Activated CD4-positive, CD25-positive, alpha-beta regulatory T cell treated with anti-CD3 and anti-CD28 coated beads, Interleukin-2, amount 50 U/mL, for 16 hours (primary cell): ENCODE measurements around the gene MAP2.

Experiments used
- DNase-seq: peaks from one replicate; pipeline ENCODE4 v3.0.0-alpha.2; 2020; ENCODE audit warnings: low read depth, low spot score

MAP2 gene, protein sequence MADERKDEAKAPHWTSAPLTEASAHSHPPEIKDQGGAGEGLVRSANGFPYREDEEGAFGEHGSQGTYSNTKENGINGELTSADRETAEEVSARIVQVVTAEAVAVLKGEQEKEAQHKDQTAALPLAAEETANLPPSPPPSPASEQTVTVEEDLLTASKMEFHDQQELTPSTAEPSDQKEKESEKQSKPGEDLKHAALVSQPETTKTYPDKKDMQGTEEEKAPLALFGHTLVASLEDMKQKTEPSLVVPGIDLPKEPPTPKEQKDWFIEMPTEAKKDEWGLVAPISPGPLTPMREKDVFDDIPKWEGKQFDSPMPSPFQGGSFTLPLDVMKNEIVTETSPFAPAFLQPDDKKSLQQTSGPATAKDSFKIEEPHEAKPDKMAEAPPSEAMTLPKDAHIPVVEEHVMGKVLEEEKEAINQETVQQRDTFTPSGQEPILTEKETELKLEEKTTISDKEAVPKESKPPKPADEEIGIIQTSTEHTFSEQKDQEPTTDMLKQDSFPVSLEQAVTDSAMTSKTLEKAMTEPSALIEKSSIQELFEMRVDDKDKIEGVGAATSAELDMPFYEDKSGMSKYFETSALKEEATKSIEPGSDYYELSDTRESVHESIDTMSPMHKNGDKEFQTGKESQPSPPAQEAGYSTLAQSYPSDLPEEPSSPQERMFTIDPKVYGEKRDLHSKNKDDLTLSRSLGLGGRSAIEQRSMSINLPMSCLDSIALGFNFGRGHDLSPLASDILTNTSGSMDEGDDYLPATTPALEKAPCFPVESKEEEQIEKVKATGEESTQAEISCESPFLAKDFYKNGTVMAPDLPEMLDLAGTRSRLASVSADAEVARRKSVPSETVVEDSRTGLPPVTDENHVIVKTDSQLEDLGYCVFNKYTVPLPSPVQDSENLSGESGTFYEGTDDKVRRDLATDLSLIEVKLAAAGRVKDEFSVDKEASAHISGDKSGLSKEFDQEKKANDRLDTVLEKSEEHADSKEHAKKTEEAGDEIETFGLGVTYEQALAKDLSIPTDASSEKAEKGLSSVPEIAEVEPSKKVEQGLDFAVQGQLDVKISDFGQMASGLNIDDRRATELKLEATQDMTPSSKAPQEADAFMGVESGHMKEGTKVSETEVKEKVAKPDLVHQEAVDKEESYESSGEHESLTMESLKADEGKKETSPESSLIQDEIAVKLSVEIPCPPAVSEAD (N-terminal part only)

DNA sequence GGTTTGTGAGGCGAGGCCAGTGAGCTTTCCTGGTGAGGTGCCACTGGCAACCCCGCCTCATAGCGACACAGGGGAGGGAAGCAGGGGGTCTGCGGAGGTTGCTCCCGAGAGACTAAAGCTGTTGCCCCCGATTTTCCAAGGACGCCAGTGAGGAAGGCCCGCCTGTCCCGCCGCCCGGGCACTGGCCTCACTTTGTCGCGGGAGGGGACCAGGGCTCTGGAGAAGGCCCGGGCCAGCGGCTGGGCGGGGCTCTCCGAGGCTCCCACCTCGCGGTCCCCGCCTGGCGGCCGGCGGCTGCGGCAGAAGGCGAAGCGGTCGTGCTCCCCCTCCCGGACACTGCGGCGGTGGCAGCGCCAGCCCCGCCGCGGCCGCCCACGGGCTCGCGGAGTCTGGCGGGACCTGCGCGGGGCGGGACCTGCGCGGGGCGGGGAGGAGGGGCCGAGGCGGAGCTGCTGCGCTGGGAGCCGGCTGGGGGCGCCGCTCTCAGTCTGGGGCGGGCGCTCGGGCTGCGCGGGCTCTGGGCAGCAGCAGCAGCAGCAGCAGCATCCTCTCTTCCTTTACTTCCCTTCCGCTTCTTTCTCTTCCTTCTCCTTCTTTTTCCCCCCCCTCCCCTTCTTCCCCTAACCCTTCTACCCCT lies at the start of gene MAP2:
Gene MAP2, plus strand, starts transcription at position 486 of the 637 bp plus-strand sequence. CDS start 229,124 bp downstream, outside the sequence.
- no peak for DNase-seq

DNA sequence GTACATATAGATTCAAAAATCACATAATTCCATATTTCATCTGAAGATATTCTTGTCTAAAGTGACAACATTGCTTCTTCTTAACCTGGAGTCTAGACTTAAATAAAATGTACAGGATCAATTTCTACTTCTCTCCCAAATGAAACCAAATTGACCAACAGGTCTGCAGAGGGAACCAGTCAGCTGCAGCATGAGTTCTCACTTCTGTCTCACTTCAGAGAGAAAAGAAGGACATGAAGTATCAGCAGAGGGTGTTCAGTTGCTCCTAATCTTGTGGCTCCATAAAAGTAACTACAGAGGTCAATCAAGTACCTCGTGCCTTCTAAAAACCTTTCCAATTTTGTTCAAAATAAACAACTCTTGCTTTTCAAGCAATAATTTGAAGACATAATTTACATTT lies 47.2 kb upstream of the MAP2 start:
- DNase-seq: no peak

DNA sequence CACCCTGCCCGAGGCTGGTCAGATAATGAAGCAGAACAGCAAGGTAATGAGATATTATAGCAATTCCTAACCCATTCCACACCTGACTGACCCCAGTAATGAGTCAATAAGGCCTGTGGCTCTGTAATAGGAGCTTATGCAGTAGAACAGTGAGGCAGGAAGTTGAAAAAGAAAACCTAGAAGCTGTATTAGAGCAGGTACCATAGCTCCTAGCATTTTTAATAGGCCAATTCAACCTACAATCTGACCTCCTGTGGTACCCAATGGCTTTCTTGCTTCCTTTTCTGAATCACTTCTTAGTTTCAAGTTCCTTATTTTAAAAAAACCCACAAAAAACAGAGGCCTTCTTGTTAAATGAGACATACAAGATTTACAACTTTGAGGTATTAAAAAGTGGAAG lies 43.6 kb upstream of the MAP2 start:
- DNase-seq: no peak

DNA sequence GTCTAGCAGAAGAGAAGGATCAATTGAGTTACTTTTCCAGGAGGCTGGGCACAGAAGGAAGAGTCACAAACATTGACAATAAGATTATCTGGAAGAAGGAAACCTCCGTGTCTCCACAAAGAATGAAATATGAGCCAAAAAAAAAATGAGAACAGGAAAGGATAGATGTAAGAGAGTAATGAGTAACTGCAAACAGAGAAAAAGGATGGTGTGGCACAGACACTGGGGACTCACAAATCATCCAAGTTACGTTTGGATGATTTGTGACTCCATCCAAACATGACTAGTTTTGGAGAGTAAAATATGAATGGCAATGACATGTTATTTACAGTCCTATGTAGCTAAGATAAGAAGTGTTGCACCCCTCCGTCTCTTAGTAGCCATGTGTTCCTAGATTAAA lies 42.8 kb upstream of the MAP2 start:
- DNase-seq: no peak

DNA sequence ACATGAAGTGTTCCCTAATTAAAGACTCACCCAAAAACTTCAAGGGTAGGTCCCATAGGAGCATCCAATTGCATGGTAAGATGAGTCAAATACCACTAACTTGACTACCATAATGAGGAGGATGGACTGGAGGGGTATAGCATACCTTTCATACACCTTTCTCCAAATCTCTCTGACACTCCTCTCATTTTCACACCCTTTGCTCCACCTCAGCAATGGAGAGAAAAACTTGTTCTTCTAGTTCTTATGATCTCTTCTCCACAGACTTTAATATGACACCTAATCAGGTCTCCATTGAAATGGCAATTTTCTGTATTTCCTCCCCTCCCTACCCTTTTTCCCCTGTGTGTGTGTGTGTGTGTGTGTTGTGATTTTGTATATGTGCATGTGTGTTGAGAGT lies 41.1 kb upstream of the MAP2 start:
- DNase-seq: no peak

DNA sequence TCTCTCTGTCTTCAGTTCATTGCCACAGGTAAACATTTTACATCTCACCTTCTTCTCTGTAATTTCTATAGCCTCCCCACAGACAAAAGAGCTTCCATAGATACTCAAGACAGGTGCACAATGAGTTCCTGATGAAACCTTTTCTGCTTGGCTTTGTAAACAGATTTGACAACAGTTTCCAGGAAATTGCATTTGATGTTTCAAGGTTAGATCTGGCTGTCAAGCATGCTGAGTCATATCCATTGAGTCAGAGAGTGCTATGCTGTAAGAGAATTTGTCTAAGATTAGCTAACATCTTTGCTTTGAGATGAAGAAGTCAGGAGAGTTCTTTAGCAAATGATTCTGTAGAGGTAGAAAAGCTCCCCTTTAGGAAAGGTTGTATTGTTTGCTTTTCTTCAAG lies 40.6 kb upstream of the MAP2 start:
- DNase-seq: no peak

DNA sequence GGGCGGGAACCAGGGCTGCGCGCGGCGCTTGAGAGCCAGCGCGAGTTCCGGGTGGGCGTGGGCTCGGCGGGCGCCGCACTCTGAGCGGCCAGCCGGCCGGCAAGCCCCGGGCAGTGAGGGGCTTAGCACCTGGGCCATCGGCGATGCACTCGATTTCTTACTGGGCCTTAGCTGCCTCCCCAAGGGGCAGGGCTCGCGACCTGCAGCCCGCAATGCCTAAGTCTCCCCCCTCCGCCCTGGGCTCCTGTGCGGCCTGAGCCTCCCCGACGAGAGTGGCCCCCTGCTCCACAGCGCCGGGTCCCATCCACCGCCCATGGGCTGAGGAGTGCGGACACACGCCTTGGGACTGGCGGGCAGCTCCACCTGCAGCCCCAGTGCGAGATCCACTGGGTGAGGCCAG lies 36.5 kb upstream of the MAP2 start:
- no peak for DNase-seq

DNA sequence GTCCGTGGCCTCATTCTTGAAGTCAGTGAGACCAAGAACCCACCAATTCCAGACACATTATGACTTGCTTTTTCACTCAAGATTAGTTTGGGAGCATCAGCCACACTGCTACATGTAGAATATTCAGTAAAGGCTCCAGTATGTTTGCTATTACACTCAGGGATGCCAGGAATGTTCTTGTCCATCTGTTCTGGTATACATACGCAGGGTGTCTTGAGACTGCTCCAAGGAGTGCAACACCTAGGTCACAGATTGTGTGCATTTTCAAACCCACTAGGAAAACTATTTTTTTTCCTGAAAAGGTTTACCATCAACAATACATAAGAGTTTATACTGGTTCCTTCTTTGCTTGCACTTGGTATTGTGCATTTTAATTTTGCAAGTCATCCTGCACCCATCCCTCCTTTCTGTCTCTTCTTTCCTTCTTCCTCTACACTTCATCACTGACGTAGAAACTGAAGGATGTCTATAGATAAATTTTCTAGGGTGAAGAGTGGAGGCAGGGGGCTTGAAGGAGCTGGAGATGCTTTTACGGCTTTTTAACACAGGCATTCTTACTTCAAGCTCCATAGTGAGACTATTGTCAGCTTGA lies 35.3 kb upstream of the MAP2 start:
- no peak for DNase-seq

DNA sequence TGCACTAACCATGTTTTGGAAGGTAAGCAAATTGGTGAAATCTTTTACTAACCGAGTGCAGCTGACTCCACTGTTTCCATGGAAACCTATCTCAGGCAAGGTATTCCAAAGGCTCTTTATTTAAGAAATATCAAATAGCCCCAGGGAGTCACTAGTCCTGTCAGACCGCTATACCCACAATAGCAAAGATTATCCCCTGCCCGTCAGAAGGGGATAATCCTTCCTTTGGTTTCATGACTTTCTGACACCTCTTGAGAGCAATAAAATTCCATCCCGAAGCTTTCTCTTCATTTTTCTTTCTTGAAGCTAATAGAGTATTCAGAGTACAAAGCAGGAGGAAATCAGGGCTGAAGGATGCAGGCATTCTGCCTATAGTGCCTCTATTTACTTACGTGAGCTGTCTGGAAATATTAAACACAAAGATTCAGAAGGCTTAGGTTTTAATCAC lies 34.7 kb upstream of the MAP2 start:
- no peak for DNase-seq

DNA sequence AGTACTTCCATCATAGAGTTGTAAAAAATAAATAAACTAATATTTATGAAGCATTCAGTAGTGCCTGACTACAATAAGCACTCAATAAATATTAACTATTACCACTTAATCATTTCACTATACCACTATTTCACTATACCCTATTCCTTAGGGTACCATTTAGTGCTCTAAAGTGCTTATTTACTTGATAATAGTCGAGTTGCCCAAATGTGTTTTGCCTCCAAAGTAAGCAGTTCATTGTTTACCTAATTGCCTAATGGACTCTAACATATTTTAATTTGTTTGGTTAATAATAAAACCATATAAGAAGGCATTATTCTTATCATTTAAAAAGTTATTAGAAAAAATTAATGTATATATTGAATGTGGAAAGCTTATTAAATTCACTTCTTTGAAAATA lies 33.0 kb upstream of the MAP2 start:
- DNase-seq: no peak

DNA sequence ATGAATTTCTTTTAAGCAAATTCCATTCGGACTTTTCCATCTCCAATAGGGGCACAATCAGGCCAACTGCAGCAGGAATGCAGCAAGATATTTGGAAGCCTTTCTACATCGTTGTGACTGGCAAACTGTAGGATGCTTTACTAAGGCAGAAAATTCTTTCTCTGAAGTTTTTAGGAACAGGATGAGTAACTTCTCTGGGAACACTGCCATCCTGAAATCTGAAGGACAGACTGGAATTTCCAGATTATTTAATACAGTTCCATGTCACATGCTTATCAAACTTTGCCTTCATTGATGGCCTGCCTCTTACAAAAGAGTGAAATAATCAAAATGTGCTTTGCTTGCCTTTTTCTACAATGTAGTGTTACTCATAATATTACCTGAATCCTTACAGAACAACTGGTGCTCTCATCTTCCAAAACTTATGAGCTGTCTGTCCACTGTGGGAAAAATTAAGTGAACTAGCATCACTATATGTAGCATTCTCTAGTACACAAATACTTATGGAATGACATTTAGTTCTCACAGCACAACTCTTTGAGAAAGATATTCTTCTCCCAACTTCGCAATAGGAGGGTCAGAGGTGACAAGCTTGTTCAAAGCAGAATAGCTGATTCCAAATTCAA lies 32.0 kb upstream of the MAP2 start:
- no peak for DNase-seq

DNA sequence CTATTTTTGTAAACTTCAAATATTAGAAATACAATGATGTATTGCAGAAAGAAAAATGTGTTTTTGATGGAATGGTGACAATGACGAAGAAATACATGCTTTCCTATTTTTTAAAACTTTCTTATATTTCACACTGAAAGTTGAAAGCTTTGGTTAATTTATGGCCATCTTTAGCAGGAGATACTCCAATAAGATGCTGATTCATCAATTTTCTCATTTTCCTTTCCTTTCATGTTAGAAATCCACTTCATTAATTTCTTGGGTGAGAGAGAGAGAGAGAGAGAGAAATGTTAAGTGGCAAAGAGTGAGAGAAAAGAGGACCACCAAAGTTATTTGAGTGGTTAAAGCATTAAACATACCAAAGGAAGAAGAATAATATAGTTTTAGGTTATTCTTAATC lies 28.6 kb upstream of the MAP2 start:
- DNase-seq: no peak

DNA sequence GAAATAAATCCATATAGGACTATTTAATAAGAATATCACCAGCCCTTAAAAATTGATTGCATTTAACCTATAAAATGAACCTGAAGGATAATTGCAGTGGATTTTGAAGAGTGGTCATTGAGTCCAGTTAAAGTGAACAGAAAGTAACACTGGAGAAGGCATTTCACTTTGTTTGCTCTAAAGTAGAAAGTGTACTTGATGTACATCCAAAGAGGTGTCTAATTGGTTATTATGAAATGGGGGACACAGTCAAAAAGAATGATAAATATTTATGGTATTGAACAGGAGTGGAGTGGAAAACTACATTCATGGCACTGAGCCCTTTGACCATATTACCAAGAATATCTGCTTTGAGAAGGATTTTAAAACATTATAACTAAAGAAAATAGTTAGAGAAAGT lies 28.2 kb upstream of the MAP2 start:
- no peak for DNase-seq

DNA sequence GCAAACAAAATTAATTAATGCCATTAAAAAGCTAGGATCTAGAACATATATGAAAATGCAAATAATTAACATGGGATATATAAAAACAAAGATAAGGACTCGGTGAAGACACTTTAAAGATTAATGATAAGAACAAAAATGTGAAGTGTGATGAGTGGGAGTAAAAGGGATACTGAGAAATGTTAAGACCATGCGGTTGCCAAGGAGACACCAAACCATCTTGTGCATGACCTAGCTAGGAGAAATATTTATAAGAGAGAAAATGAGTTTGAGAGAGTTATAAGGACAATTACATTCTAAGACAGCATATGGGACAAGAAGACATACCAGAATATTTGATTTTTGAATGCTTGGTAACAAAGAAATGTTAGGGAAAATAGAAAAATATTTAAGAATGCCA lies 25.4 kb upstream of the MAP2 start:
- no peak for DNase-seq

DNA sequence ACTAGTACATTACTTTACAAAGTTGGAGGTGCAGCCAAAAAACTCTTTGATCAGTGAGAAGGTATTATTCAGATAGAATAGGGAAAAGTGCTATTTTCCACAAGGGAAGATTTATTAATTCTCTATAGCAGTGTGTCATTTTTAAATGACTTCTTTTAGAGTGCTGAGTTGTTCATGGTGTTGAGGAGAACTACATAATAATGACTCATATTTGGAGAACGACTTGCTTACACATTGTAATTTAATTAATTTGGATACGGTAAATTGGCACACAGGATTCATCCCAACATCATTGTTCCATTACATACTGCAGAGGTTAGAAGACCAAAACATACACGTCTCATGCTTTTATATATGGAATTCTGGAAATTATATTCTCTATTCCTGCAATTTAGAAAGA lies 22.1 kb upstream of the MAP2 start:
- no peak for DNase-seq

DNA sequence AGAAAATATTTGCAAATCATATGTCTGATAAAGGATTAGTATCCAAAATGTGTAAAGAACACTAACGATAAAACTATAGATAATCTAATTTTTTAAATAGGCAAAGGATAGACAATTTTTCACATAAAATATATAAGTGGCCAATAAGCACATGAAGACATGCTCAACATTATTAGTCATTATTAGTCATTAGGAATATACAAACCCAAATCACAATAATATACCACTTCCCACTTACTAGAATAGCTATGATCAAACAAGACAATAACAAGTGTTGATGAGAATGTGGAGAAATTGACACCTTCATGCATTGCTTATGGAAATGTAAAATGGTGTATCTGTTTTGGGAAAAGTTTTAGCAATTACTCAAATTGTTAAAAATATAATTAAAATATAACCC lies 12.6 kb upstream of the MAP2 start:
- no peak for DNase-seq

DNA sequence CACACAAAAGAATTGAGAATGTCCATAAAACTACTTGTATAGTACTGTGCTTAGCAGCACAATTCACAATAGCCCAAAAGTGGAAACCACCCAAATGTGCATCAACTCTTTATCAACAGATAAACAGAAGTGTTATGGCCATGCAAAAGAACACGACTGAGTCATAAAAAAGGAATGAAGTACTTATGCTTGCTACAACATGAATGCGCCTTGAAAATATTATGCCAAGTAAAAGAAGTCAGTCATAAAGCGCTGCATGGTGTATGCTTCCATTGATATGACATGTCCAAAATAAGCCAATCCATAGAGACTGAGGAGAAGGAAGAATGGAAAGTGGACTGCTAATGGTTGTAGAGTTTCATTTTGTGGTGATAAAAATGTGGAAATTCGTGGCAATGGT lies 12.1 kb upstream of the MAP2 start:
- no peak for DNase-seq

DNA sequence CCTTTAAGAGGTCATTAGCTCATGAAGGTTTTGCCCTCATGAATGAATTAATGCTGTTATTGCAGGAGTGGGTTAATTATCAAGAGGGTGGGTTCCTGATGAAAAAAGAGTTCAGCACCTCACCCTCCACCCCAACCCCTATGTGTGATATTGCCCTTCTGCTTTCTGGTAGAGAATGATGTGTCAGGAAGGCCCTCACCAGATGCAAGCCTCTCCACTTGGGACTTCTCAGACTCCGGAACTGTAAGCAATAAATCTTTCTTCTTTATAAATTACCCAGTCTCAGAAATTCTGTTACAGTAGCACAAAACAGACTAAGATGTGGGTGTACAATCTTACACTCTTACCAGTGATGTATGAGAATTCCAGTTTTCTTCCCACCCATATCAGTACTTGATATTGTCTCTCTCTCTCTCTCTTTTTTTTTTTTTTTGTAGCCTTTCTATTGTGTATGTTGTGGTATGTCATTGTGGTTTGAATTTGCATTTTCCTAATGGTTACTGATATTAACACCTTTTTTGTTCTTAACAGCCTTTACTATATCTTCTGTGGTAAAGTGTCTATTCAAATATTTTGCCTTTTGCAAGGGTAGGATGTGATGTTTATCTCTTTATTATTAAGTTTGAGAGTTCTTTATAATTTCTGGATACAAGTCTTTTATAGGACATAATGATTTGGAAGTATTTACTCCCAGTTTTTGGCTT lies 10.4 kb upstream of the MAP2 start:
- no peak for DNase-seq

DNA sequence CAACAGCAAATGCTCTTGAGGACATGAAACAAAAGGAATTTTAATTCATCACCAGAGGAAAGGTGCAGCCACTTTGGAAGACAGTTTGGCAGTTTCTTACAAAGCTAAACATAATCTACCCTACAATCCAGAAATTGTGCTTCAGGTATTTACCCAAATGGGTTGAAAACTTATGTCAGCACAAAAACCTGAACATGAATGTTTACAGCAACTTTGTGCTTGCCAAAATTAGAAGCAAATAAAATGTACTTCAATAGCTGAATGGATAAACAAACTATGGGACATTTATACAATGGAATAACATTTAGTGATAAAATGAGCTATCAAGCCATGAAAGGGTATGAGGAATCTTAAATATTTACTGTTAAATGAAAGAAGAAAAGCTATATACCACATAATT lies 6.9 kb upstream of the MAP2 start:
- DNase-seq: no peak

DNA sequence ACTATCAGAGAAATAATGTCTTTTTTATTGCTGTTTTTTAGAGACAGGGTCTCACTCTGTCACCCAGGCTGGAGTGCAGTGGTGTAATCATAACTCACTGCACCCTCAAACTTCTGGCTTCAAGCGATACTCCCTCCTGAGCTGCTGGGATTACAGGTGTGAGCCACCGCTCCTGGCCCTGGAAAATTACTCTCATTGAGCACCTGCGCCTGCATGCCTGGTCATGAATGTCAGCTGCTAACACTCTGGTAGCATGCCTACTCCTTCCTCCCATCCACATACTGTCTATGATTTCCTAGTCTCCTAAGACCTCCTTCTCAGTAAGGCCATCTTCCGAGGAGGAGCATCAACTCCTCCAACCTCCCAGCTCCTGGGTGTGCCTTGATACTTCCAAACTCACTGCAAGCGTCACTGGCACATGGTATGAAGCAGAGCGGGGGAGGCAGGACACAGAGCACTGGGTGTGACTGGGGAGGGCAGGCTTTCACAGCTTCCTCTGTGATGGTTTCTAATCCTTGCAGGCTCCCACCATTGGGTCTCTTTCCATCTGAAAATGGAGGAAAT lies 1.6 kb upstream of the MAP2 start:
- DNase-seq: no peak
